NCI-H2227 treated with DMSO at 0.1 percent for 48 hours (cell line): ENCODE data around the gene CIT.
"Not testable (repeated sequence)": the region's sequence is repeated elsewhere in the genome, so short reads cannot be mapped to it uniquely, and the experiment has no call there.

Experiments
- DNase-seq: peaks from one replicate; lab custom pipeline; 2025; lab: John Stamatoyannopoulos, UW

The CIT gene

DNA sequence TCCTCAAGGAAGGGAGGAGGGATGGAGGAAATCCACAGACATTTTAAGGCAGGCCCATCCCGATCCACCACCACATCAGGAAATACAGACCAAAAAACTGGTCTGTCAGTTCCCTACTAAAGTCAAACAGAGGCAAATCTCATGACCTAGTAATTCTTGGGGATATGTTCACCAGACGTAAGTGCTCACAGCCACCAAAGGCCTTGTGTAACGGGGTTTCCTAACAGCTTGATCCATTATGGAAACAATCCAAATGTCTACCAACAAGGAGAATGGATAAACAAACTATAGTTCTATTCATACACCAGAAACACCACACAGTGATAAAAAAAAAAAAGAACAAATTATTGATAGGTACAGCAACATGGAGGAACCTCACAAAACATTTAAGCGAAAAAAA is 136.3 kb downstream of the CIT start:
- no peak for DNase-seq

DNA sequence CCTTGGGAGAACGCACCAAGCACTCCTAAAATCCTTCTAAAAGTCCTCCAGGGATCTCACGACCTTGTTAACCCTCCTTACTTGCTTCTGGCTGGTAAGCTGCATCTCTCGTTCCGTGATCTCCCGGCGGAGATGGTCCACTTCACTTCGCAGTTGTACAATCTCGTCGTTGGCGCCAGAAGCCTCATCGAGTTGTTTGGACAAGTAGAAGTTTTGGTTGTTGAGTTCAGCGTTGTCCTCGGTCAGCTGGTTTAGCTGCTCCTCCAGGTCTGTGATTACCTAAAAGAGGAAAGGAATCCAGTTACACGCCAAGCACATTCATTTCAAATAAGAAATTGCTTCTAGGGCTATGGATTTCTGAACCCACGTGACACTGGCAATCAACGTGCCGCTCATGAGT is 142.0 kb downstream of the CIT start:
- DNase-seq = no peak

DNA sequence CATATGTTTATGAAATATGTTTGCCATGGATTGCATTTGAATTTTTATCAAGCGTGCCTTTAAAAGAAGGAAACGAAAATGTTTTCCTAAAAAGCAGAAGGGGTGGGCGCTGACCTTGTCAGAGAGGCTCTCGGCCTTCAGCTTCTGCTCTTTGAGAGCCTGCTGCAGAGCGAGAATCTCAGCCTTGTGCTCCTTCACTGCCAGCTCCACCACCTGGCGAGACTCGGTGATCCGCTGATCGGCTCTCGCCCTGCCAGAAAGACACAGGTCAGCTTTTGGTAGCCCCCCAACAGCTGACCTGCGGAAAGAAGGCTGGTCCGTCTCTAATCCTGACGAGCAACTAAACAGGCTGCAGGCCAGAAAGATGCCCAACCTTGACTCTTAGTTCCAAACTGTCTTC is 146.7 kb downstream of the CIT start:
- no peak for DNase-seq

DNA sequence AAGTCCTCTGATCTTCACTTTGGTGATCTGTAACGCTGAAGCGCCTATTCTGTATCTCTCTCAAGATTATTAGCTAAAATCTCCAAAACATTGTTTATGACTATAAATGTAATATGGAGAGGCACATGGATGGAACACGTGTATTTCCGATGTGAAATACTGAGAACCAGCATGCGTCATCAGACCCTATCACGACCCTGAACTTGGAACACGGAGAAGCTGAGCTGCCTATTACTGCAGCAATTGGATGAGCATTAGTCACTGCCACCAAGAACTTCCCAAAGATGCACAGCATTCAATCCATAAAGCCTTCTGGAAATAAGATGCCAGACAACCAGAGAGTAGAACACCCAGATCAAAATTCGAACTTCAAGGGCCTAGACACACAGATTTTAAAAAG is 147.2 kb downstream of the CIT start:
- no peak for DNase-seq

DNA sequence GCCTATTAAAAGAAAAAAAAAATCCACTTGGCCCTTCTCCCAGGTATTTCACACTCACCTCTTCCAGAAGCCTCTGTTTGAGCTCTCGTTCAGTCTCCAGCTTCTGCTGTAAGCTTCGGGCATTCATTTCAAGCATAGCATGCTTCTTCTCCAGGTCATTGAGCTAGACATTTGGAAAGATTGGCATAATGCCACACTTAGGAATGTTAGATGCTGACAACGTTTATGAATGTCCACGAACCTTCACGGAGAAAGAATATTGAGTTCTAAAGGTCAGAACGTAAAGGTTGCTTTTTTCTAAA is 148.7 kb downstream of the CIT start:
- no peak for DNase-seq

DNA sequence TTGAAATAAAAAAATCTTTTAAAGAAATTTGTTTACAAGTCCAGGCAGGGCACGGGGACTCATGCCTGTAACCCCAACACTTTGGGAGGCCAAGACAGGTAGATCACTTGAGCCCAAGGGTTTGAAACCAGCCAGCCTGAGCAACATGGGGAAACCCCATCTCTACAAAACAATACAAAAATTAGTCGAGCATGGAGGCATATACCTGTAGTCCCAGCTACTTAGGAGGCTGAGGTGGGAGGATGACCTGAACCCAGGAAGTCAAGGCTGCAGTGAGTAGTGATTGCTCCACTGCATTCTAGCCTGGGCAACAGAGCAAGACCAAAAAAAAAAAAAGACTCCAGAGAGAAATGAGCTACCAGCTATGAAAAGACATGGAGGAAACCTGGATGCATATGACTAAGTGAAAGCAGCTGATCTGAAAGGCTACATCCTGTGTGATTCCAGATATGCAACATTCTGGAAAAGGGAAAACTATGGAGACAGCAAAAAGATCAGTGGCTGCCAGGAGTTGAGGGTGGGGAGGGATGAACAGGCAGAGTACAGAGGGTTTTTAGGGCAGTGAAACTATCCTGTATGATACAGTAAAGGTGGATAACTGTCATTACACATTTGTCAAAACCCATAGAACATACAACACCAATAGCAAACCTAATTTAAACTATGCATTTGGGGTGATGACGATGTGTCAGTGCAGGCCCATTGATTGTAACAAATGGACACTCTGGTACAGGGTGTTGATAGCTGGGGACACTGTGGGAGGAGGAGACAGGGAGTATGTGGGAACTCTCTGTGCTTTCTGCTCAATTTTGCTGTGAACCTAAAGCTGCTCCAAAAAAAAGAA is 149.3 kb downstream of the CIT start:
- DNase-seq = no peak

DNA sequence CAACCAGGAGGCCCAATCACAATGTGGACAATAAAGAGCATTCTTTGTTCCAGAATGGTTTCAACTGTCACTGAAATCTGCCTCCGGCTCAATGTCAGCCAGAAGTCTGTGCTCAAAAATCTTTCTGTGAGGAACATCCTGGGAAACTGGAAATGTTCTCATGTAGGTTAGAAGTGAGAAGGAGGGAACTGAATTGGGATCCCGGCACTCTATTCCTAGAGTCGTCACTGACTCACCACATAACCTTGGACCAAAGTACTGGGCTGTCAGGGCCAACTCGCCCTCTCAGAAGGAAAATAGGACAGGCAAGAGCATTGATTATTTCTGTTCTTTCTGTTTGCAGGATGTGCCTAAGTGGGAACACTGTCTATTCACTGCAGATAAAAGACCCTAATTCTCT is 151.6 kb downstream of the CIT start:
- DNase-seq = no peak

DNA sequence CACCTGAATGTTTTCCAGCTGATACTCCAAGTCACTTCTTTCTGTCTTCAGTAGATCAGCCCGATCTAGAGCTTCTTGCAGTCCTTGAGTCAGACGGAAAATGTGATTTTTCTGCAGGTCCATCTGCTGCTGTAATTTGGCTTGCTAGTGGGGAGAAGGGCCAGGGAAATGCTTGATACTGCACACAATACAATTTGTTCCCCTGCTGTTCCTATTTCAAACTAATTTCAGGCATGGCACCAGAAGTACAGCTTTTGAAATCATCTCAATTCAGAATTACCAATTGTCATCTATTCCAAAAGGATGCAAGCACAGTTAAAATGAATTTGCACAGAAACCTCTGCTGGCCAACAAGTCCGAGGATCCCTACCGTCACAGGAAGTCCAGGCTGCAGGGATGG is 155.8 kb downstream of the CIT start:
- no peak for DNase-seq

DNA sequence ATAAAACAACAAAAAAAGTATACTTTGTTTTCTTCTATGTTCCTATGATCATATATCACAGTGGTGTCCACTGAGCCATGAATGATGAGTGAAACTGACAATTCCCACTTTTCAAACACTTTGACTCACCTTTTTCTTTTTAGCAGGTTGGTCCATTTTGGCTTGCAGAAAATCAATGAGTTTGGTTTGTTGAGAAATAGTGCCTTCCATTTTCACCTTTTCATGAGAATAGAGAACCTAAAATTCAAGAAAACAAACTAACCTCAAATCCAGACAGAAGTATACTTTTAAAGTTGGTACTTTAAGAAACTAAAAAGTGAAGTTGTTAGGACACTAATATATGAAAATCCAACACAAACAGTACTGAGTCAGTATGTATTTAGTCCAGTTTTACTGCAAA is 156.8 kb downstream of the CIT start:
- no peak for DNase-seq

DNA sequence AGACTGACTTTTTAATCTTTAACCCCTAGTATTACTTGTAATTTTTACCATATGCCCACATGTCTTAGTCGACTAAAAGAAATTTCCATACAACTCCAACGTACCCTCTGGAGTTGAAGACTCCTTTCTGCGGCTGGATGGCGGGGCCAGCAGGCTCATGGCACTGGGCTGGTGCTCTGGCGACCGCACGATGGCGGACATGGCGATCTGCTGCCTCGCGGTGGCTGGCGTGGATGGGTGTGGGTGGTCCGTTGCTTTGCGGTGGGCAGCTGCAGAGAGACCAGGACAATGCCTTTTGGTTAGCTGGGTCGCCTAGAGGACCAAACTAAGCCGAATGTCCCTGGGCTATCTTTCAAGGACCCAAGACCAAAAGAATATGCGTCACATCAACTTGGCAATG is 159.0 kb downstream of the CIT start:
- DNase-seq = no peak

DNA sequence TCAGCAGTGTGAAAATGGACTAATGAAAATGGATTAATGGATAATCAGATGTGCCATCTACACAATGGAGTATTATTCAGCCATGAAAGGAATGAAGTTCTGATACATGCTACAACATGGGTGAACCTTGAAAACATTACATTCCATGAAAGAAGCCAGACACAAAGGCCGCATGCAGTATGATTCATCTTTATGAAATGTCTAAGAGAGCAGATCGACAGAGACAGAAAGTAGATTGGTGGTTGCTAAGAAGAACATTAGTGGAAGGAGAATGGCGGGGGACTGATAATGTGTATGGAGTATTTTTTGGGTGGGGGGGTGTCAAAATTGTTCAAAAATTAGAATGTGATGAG is 161.9 kb downstream of the CIT start:
- no peak for DNase-seq

DNA sequence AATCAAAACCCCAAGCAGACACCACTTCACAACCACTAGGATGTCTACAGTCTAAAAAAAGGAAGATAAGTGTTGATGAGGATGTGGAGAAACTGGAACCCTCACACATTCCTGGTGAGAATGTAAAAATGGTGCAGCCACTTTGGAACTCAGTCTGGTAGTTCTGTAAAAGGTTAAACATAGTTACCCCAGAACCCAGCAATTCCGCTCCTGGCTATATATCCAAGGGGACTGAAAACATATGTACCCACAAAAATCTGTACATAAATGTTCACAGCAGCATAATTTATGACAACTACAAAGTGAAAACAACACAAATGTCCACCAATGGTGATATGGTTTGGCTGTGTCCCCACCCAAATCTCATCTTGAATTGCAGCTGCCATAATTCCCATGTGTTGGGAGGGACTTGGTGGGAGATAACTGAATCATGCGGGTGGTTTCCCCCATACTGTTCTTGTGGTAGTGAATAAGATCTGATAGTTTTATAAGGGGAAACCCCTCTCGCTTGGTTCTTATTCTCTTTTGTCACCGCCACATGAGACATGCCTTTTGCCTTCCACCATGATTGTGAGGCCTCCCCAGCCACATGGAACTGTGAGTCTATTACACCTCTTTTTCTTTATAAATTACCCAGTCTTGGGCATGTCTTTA is 162.4 kb downstream of the CIT start:
- no peak for DNase-seq

DNA sequence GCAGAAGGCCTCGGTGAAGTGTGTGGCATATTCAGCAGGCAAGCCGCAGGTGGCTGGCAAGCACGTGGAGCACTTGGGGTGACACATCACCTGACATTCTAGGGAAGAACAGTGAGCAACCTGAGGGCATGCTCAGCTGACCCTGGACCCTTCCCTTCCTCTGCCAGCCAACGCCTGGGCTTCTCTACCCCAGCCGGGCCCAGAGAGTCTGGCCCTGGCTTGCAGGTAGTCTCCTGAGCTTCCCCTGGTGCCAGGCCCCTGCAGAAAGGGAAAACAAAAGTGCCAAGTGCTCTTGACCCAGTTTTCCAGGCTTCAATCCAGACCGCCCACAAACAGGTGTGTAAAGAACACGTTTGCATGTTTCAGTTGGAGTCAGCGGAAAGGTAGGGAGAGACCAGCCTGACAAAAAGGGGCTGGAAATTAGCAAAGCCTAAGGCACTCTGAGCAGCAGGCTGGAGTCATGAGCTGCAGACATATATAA is 163.5 kb downstream of the CIT start:
- no peak for DNase-seq

DNA sequence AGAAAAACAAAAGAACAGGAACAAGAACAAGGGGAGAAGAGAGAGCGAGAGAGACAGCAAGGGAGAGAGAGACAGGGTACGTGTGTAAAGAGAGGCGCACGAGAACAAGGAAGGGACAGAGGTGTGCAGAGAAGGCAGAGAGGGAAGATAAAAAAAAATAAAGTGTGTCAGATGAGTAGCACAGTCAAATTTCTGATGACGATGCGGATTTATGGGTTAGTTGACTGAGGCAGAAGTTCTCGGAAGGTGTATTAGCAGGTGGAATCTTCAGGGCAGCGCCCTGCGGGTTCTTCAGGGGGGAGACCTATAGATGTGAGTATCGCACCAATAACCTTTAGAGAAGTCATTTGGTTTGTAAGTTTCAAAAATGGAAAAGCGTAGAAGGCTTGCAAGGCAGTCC is 164.4 kb downstream of the CIT start:
- no peak for DNase-seq

DNA sequence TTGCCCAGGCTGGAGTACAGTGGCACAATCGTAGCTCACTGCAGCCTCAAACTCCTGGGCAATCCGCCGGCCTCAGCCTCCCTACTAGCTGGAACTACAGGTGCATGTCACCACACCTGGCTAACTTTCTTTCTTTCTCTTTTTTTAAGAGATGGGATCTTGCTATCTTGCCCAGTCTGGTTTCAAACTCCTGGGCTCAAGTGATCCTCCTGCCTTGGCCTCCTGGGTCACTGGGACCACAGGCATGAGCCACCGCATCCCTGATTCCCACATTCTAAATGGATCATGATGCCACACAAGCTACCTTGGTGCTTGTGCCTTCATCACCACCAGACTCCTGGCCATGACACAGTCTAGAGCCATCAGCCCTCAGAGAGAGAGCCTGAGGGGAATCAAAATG is 165.4 kb downstream of the CIT start:
- DNase-seq = no peak

DNA sequence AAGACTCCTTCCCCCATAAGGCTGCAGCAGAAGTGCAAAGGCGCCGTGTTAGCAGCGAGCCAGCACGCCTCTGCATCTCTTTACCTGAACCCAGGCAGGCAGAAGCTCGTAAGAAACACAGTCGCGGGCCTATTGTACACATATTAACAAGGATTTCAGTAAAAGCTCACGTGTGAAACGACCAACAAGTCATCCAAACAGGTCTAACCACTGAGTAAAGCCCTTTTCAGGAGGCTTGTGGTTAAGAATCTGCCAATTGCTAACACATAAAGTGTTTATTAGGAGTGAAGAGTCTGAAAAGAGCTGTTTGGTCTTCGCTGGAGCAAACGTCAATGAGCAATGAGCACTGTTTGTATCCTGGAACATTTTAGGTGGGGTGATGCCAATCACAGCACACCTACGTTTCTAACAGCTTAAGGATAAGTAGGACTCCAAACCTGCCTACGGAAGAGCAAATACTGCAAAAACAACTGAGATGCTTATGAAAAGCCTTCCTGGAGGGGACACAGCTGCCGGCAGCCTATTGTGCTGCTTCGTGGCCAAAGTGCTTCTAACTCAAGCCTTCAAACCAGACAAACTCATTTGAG is 166.1 kb downstream of the CIT start:
- DNase-seq = no peak

DNA sequence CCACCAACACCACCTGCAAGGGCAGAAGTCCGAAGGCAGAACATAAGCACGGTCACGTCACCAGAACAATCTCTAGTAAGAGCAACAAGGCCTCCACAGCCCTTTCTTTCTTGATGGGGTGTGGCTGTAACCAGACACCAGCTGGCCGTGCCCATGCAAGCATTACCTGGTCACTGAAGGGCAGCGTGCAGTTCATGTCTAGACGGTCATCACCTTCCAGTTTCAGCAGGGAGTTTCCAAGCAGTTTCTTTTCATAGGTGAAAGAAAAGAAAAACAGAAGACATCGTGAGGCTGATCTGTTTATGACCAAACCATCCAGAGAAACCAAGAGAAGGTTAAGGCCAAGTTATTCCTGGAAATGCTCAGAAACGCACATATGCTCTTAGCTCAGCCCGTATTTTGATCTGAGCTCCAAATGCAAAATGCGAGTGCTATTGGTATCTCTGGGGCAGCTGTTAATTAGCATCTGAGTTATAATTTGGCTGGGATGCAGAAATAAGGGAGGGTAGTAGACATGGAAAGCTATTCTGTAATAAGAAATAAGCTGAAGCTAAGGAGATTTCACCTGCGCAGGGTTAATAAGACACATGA is 166.7 kb downstream of the CIT start:
- no peak for DNase-seq

DNA sequence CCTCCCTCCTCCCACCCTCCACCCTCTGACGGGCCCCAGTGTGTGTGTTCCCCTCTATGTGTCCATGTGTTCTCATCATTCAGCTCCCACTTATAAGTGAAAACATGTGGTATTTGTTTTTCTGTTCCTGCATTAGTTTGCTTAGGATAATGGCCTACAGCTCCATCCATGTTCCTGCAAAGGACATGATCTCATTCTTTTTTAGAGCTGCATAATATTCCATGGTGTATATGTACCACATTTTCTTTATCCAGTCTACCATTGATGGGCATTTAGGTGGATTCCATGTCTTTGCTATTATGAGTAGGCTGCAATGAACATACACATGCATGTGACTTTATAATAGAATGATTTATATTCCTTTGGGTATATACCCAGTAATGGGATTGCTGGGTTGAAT is 170.7 kb downstream of the CIT start:
- not testable (repeated sequence) for DNase-seq

DNA sequence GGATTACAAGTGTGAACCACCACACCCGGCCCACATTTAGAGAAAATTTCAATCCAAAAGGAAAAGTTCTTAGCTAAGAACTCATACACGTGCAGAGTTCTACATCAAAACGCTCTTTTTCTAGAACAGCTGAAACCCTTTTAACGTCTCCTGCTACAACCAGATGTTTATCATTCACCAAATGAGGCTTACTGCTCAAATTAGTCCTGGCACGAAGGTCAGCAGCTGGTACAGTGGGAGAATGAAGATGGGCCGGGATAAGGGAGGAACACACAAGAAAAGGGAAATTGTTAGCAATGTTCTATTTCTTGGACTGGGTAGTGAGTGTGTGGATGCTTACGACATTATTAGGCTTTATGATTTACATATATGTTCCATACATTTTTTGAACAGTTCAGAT is 171.9 kb downstream of the CIT start:
- no peak for DNase-seq

DNA sequence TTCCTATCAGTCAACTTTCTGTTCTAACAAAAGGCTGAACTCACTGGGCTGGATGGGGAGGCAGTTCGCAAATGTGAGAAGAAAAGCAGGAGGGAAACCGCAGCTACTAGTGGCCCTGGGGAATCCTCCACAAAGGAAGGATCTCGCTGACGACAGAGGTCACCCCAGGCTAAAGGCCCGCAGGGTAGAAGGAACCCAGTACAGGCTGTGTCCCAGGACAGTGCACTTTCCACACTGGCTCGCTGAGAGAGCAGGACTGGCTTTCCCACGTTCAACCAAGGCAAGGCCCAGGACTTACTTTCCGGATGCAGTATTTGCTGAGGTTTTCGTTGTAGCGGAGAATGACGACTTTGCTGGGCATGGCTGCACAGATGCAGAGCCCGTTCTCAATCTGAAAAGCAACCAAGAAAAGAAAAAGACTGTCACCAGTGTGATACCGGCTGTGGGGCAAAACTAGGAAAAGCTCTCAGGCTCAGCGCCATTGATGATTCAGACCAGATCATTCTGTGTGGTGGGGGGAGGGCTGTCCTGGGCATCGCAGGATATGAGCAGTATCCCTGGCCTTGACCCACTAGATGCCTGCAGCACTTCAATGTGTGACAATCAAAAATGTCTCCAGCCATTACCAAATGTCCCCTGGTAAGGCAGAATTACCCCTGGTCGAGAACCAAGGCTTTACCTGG is 172.9 kb downstream of the CIT start:
- DNase-seq = no peak

DNA sequence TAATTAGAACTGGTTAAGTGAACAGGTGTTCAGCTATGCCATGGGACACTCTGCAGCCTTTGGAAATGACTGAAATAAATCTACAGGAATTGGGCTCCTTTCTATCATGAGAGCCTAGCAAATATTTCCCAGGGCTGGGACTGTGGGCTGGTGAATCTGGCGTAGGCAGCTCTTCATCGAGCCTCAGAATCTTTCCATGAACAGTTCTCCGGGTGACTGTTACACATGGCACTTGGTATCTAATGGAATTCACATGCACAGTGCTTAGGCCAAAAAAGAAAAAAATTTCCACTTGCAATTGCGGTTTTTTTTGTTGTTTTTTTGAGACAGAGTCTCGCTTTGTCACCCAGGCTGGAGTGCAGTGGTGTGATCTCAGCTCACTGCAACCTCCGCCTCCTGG is 177.0 kb downstream of the CIT start:
- DNase-seq = no peak

DNA sequence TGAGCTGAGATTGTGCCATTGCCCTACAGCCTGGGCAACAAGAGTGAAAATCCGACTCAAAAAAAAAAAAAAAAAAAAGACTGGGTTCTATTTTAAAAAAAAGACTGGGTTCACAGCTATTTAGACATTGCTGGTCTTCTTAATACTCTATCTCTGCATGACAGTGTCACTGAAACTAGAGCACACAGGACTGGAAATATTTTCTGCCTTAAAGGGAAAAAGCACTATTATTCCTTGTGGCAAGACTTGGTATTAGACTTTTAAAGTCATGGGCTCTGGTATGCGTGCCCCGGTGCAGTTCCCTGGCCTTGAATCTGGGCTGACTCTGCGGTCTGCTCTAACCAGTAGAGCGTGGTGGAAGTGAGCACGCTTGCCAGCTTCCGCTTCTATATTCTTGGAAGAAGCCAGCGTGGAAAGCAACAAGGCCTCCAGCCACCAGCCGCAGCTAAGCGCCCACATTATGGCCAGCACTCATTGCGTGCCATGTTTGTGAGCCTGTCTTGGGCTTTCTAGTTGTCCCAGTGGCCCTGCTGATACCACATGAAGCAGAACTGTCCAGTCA is 177.8 kb downstream of the CIT start:
- no peak for DNase-seq
